ENCODE measurements around the gene DCLRE1B.
A peak's percentile ranks its signal among the peaks of the same experiment; 100 is the strongest.
"Not testable (repeated sequence)": the region's sequence is repeated elsewhere in the genome, so short reads cannot be mapped to it uniquely, and the experiment has no call there.

DCLRE1B gene

DNA sequence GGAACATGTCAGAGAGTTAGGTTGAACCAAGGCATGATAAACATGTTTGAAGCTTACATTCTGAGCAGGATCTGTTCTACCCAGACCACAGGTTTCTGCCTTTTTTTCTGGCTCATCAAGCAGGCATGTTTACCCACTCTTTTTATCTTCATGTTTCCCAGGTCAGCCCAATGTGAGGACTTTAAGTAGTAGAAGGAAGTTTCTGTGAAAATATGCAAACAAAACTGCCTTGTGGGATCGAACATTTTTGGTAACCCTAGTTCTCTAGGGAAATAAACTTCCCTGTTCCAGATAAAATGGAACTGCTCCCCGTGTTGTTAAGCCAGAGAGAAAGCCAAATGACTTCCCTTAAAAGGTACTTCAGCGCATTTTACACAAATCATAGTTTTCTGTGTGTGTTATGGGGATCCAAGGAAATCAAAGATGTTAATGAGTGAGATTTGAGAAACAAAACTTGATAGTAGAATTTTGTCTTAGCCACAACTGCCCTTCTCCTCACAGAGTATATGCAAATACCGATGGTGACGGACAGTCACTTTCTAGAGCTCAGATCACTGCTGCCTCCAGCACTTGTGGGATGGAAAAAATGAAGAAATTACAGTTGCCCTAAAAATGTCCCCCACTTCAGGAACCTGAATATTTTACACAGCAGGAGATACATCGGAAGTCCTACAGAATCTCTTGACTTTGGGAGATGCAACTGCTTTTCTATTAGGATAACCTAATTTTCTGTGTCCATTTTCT is 23.2 kb downstream of the DCLRE1B start:
- DNase-seq, result no peak

DNA sequence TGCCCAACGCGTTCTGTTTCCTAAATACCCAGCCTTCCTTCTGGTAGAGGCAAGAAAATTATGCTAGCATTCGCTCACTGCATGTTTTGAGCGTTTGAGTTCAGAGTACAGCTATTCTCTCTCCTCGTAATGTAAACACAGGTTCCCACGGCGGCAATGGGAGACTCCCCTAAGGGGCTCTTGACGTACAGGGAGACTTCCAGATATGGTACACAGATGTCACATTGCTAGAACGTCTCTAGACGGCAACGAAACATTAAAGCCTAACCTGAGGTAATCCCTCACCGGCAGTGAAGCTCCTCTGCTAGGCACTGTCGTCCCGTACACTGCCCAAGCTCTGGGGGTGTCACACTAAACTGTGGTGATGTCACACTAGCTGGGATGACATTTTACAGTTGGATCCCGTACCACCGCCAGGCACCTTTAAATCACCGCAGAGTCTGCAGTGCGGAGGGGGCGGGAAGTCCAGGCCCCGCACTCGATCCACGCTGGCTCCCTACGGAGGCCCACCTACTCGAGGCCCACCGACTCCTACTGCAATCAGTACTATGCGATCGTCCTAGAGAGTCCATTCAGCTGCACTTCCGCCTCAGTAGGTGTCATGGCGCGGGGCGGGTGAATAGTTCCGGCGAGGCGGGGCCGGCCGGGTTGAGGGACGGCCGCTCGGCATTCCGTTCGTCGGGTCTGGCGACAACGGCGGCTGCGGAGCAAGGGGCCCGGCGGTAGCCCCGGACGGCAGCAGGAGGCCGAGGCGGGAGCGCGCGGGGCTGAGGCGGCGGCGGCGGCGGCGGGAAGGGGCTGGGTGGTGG is 24.0 kb downstream of the DCLRE1B start, which contains the start of gene HIPK1:
Gene HIPK1 (plus strand): TSS at position 384 of the 809 bp plus-strand sequence.
- peak; percentile 76 for DNase-seq

DNA sequence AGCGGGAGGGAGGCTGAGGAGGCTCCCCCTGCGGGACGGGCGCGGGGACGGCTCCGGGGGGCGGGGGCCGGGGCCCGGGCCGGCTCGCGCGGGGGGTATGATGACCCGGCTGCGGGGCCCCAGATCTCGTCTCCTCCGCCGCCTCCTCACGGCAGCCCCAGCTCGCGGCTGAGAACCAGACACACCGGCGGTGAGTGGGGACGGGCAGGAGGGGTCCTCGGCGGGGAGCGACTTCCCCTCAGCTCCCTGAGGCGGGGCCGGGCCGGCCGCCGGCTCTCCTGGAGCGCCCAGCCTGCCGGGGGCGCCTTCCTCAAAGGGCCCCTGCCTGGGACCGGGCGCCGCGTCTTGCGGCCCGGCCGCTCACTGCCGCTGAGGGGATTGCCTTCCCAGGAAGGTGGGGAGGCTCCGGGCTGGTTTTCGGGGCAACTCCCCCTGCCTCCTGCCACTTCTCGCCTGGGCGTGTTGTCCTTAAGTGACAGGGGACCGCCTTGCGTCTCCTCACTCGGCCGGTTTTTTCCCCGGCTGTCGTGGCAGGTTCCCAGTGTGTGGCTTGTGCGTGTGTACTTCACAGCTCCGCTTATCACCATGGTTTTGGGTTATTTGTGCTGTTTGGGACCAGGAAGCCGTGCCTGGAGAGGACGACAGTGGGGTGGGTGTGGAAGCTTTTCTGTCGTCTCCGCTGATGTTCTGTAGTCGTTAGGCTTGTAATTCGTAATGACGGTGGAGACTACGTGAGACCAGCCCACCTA is 24.8 kb downstream of the DCLRE1B start:
- DNase-seq, result no peak

DNA sequence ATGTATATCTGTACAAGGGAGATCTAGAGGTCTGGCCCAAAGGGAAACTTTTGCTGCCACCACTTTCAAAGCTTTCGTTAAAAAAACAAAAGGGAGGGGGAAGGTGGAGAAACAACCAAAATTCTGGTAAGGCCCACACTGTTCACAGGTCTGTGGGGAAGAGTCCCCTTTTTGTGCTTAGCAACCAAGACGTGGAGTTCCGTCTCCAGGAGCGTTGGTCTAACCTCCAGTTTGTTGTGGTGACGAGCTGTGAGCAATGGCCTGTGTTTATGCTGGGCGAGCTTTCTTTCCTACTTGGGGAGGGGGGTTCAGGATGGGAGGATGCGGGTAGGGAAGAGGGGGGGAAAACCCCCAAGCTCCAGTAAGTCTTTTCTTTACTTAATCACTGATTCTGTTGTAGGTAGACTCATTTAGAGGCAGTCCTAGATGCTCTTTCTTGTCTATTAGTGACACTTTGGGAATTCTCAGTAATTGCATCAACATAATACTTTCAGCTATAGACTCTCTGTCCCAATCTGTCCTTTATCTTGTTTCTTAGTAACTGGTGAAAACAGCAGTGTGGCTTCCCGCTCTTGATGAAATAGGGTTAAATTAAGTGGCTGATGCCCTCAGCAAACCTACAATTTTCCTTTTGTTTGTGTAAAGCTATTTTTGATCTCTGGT is 25.5 kb downstream of the DCLRE1B start:
- no peak for DNase-seq

DNA sequence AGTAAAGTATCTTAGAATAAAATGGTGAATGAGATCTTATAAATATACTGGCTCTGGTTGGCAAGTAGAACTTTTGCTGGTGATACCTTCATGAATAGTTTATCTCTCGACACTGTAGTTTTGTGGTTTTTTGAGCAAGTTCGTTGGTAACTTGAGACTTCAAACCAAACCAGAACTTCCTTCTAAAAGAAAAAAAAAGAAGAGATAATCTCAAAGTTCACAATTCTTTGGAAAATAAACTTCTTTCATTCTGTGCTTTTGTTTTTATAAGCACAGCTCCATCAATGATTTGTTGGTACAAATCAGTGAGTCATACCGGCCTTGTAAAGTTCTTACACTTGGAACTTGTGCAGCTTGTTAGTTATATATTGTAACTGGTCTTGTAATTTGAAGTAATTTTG is 26.3 kb downstream of the DCLRE1B start:
- DNase-seq, result no peak

DNA sequence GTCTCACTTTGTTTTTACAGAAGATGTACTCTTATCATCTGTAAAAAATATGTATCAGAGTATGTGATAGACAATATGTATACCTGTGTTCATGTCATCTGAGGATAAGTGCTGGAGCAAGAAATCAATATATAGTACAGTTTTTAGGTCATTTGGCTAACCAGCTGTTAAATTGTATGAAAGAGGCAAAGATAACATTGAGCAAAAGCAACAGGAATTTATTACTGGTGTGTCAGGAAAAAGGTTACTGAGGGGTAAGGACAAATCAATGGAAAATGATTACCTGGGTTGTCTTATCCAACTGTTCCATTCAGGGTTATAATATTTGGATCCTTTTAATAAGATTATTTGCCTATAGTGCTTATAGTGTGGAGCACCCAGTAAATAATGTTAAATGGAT is 28.9 kb downstream of the DCLRE1B start:
- no peak for DNase-seq

DNA sequence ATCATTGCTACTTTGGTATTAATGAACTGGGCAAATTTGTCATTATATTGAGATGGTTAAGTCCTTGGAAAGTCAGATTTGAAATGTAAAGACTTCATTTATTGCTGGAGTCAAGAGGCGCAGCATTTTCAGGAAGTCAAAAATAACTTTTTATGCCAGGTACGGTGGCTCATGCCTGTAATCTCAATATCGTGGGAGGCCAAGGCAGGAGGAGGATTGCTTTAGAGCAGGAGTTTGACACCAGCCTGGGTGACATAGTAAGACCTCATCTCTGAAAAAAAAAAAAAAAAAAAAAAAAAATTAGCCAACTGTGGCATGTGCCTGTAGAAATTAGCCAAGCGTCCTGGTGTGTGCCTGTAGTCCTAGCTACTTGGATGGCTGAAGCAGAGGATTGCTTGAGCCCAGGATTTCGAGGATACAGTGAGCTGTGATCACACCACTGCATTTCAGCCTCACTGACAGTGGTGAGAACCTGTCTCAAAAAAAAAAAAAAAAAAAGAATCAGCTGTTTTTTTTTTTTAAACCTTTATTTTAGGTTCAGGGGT is 29.5 kb downstream of the DCLRE1B start:
- no peak for DNase-seq

DNA sequence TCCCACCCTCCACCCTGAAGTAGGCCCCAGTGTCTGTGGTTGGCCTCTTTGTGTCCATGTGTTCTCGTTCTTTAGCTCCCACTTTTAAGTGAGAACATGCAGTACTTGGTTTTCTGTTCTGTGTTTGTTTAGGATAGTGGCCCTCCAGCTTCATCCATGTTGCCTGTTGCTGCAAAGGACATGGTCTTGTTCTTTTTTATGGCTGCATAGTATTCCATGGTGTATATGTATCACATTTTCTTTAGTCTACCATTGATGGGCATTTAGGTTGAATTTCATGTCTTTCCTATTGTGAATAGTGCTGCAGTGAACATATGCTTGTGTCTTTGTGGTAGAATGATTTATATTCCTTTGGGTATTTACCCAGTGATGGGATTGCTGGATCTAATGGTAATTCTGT is 30.1 kb downstream of the DCLRE1B start:
- DNase-seq, result no peak

DNA sequence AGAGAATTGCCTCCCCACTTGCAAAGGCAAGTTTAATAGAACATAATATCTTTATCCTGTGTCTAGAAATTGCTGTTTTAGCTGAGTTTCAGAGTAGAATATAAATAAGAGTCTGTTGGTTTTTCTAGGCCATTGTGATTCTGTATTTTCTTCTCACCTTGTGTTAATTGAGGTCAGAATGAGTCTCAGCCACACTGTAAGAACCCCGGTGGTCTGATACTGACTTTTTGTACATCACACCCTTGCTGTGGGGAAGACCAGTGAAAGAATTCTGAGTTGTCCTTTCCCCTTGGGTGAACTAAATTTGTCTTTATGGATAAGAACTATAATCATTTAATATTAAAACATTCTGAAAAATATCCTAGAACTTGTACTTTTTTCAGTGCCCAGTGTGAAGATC is 30.8 kb downstream of the DCLRE1B start:
- no peak for DNase-seq

DNA sequence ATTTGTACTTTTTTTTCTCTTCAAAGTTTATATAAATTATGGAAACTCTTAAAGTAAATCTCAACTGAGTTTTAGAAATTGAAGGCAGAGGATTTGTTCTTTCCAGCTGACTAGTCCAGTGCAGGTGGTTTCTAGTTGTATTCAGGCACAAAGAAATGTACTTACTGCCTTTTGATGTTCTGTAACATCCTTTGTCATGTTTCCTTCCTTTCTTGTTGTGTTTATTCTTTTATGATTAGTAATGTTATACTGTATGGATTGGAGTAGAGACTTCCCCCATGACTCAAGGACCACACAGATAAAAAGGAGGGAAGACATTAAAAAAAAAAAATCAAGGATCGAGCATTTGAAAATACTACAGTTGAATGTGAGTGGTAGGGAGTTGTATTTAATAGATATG is 32.0 kb downstream of the DCLRE1B start:
- no peak for DNase-seq

DNA sequence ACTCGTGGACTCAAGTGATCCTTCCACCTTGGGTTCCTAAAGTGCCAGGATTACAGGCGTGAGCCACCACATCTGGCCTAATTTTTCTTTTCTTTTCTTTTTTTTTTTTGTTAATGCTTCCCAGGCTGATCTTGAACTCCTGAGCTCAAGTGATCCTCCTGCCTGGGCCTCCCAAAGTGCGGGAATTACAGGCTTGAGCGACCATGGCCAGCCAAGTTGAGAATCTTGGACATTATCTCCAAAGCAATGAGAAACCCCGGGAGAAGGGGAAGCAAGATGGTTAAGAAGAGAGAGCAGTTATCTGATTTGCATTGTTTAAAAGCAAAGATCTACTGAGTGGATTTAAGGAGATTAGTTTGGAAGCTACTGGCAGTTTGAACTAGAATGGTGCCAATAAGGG is 33.1 kb downstream of the DCLRE1B start:
- no peak for DNase-seq

DNA sequence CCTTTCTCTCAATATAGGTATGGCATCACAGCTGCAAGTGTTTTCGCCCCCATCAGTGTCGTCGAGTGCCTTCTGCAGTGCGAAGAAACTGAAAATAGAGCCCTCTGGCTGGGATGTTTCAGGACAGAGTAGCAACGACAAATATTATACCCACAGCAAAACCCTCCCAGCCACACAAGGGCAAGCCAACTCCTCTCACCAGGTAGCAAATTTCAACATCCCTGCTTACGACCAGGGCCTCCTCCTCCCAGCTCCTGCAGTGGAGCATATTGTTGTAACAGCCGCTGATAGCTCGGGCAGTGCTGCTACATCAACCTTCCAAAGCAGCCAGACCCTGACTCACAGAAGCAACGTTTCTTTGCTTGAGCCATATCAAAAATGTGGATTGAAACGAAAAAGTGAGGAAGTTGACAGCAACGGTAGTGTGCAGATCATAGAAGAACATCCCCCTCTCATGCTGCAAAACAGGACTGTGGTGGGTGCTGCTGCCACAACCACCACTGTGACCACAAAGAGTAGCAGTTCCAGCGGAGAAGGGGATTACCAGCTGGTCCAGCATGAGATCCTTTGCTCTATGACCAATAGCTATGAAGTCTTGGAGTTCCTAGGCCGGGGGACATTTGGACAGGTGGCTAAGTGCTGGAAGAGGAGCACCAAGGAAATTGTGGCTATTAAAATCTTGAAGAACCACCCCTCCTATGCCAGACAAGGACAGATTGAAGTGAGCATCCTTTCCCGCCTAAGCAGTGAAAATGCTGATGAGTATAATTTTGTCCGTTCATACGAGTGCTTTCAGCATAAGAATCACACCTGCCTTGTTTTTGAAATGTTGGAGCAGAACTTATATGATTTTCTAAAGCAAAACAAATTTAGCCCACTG is 35.5 kb downstream of the DCLRE1B start:
- DNase-seq, result no peak

DNA sequence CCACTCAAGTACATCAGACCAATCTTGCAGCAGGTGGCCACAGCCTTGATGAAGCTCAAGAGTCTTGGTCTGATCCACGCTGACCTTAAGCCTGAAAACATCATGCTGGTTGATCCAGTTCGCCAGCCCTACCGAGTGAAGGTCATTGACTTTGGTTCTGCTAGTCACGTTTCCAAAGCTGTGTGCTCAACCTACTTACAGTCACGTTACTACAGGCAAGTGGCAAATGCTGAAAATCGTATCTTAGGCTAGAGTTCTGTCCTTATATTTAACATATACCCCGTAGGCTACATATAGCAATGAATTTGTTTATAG is 36.1 kb downstream of the DCLRE1B start:
- DNase-seq, result no peak

DNA sequence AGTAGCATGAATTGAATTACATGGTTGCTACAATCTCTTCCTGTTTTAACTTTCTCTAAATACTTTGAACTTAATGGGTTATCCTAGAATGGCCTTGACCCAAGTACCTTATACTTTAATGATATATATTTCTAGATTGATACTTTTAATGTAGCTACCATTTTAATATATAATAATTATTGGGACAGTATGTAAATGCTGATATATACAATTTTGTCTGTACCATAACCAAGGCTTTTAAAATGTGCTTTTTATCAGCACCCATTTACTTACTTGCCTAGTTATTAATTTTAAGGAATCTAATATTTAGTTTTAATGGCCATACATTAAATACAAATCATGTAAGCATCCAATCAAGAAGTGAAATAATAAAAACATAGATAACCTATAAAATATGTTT is 37.4 kb downstream of the DCLRE1B start:
- no peak for DNase-seq

DNA sequence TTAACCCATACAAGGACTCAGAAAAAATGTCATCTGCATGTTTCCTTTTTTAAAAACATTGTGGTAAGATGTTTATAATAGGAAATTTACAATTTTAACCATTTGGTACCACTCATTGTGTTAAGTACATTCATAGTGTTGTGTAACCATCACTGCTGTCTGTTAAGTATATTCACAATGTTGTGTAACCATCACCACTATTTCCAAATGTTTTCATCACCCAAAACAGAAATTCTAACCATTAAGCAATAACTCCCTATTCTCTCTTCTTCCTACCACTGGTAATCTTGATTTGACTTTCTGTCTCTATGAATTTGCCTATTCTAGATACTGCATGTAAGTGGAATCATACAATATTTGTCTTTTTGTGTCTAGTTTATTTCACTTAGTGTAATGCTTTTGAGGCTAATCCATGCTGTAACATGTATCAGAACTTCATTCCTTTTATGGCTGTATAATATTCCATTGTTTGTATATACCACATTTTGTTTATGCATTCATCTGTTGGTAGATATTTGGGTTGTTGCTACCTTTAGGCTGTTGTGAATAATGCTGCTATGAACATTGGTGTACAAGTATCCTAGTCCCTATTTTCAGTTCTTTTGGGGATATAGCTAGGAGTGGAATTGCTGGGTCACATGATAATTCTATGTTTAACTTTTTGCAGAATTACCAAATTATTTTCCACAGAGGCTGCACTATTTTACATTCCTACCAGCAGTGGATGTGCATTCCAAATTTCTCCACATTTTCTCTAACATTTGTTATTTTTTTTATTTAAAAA is 38.1 kb downstream of the DCLRE1B start:
- DNase-seq, result no peak

DNA sequence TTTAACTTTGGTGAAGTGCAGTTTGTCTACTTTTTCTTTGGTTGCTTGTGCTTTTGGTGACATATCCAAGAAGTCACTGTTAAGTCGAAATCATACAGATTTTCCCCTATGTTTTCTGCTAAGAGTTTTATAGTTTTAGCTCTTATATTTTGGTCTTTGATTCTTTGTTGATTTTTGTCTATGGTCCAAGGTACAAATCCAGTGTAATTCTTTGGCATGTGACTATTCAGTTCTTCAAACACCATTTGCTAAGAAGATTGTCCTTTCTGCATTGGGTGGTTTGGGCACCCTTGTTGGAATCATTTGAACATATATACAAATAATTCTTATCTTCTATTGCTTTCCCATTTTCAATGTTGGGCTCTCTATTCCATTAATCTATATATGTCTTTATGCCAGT is 40.2 kb downstream of the DCLRE1B start:
- no peak for DNase-seq

DNA sequence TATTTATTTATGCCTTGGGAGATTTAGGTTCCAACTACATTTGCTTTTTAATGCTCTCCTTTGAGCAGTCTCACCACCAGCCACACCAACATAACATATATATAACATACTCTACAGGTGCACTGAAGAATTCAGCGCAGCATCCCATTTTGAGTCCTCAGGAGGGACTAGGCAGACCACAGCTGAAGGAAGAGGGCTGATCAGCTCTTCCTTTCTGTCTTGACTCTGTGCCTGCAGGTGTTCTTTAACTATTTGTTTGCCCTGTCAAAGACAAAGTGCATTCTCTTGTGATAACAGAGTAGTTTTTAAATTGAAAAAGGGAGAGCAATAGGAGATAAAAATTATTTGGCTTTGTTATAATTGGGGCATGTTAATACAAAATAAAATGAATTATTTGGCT is 41.0 kb downstream of the DCLRE1B start:
- no peak for DNase-seq

DNA sequence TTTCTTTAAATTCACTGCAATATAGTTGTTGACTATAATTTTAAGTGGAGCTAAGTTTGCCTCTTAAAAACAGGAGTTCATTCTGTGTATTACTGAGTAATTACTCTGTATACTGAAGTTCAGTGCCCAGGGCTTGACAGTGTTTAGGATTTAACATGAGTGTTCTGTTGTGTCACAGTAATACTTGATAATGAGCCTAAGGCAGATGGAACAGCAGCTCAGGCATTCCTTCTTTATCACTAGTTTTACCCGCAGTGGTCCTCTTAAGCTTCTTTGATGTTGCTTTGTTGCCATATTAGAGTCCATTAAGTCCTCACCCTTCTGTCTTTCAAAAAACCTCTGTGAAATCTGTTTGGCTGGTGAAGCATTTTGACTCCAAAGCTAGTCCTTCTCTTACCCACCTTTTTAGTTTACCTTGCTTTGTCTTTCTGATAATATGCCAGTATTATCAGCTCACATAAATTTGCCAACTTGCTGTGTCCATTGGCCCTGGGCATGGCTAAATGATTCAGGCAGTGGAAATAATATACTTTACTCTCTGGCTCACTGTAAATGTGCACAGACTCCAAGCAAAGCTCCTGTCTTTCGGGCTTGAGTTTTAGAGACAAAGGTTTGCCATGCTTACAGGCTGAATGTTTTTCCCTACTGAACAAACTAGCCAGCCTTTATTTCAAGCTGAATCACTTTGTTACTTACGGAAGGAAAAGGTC is 41.7 kb downstream of the DCLRE1B start:
- no peak for DNase-seq

DNA sequence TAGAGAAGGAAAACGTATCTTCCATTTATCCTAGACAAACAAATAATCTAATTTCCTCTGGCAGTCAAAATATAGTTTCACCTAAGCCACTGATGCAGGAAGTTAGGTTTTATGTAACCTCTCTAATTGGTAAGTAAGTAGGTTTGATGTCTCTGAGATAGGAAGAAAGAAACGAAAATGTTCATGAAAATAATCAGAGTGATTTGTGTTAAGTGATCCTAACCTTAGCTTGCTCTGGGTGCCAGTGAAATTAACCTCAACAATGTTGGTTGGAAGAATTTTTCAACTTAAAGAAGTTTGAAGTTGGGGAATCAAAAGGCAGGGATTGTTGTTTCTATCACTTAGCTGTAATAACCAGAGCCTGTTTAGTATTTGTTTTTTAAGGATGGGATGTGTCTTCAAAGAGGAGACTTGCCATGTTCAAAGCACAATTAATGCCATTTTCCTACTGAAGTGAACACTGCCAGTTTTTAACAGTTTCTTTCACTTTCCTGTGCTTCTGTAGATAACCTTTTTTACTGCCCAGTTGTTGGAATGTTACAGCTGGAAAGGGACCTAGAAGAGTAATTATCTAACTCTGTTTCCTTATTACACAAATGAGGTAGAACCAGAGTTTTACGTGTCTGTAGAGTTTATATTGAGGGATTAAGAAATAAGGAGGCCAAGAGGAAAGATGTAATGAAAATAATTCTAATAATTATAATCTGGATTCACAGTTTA is 42.4 kb downstream of the DCLRE1B start:
- DNase-seq, result no peak

DNA sequence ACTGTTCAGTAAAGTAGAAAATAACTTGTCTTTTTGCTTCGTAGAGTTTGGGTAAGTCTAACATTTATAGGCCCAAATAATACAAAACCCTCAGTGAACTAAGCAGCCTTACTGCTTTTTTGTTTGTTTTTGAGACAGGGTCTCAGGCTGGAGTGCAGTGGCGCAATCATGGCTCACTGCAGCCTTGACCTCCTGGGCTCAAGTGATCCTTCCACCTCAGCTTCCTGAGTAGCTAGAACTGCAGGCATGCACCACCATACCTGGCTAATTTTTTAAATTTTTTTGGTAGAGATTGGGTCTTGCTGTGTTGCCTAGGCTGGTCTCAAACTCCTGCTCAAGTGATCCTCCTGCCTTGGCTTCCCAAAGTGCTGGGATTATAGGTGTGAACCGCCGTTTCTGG is 43.0 kb downstream of the DCLRE1B start:
- DNase-seq, result not testable (repeated sequence)

All from NCI-H446 treated with DMSO at 0.1 percent for 48 hours (cell line).